ENCODE data around the gene NUDT3. TPM values are rescaled to one million over a fixed set of nuclear protein-coding genes. Genes with fewer than 3 reads are reported as not detected.

Gene NUDT3
- total RNA-seq, 2 donors from 2014 or later = 28.9 to 30.8 TPM

- intact Hi-C loops (cut with DNase I) = no loop called here
- no peaks in the 10 kb centered on the region for H3K36me3 ChIP-seq
- no peak overlapping the region for H3K27ac ChIP-seq
- TF ChIP-seq POLR2AphosphoS5 (IDR thresholded peaks at IDR 0.05) (no peak), CTCF (IDR thresholded peaks at IDR 0.05) (no peak), POLR2A (IDR thresholded peaks at IDR 0.05) (no peak)
- no peak for DNase-seq (ENCODE audit: low spot score)
- H3K4me1 ChIP-seq (replicated peaks) = no peaks in the 10 kb centered on the region
- no peak overlapping the region for H3K4me3 ChIP-seq
- H3K27me3 ChIP-seq (replicated peaks; ENCODE audit: insufficient read depth) = no peaks in the 10 kb centered on the region
- no peaks in the 10 kb centered on the region for H3K9me3 ChIP-seq
- WGBS = 97% methylated on average over 4 of the region's 4 CpGs
Observed at GRCh38 chr6:34280216-34280615, 112.3 kb downstream of the NUDT3 start.

- Histone ChIP-seq H3K9me3 (no peaks in the 10 kb centered on the region), H3K36me3 (no peaks in the 10 kb centered on the region), H3K27me3 (replicated peaks; ENCODE audit: insufficient read depth) (no peaks in the 10 kb centered on the region), H3K4me3 (no peak overlapping the region), H3K27ac (no peak overlapping the region), H3K4me1 (replicated peaks) (no peaks in the 10 kb centered on the region)
- 73% methylated on average over 4 of the region's 5 CpGs for WGBS
- no peak for TF ChIP-seq POLR2AphosphoS5 (IDR thresholded peaks at IDR 0.05)
- DNase-seq (ENCODE audit: low spot score) = no peak
- intact Hi-C loops (cut with DNase I) = no loop called here
Observed at GRCh38 chr6:34278833-34279232, 113.6 kb downstream of the NUDT3 start.

- Histone ChIP-seq H3K27ac (no peak overlapping the region), H3K4me3 (no peak overlapping the region), H3K36me3 (no peaks in the 10 kb centered on the region), H3K4me1 (replicated peaks) (no peaks in the 10 kb centered on the region), H3K27me3 (replicated peaks; ENCODE audit: insufficient read depth) (no peaks in the 10 kb centered on the region), H3K9me3 (no peaks in the 10 kb centered on the region)
- no peak for TF ChIP-seq CTCF (IDR thresholded peaks at IDR 0.05)
- TF ChIP-seq POLR2AphosphoS5 (IDR thresholded peaks at IDR 0.05) = no peak
- TF ChIP-seq POLR2A (IDR thresholded peaks at IDR 0.05) = no peak
- no peak for DNase-seq (ENCODE audit: low spot score)
- intact Hi-C loops (cut with DNase I) = no loop called here
- 92% methylated on average over 4 of the region's 4 CpGs for WGBS
Observed at GRCh38 chr6:34277763-34278112, 114.7 kb downstream of the NUDT3 start.

GRCh38 chr6:34276881-34277762, 115.3 kb downstream of the NUDT3 start:
- no peak overlapping the region for H3K4me3 ChIP-seq
- WGBS = 72% methylated on average over 10 of the region's 10 CpGs
- no peaks in the 10 kb centered on the region for H3K27me3 ChIP-seq (replicated peaks; ENCODE audit: insufficient read depth)
- H3K36me3 ChIP-seq = no peaks in the 10 kb centered on the region
- no peak for DNase-seq (ENCODE audit: low spot score)
- no peaks in the 10 kb centered on the region for H3K9me3 ChIP-seq
- no peaks in the 10 kb centered on the region for H3K4me1 ChIP-seq (replicated peaks)
- TF ChIP-seq POLR2A (IDR thresholded peaks at IDR 0.05) = no peak
- no peak for TF ChIP-seq CTCF (IDR thresholded peaks at IDR 0.05)
- TF ChIP-seq POLR2AphosphoS5 (IDR thresholded peaks at IDR 0.05) = no peak
- H3K27ac ChIP-seq = no peak overlapping the region
- intact Hi-C loops (cut with DNase I) = no loop called here

- H3K9me3 ChIP-seq = no peaks in the 10 kb centered on the region
- H3K27me3 ChIP-seq (replicated peaks; ENCODE audit: insufficient read depth) = no peaks in the 10 kb centered on the region
- no peaks in the 10 kb centered on the region for H3K4me1 ChIP-seq (replicated peaks)
- no peak for TF ChIP-seq POLR2A (IDR thresholded peaks at IDR 0.05)
- no peak for TF ChIP-seq CTCF (IDR thresholded peaks at IDR 0.05)
- no peak for TF ChIP-seq POLR2AphosphoS5 (IDR thresholded peaks at IDR 0.05)
- intact Hi-C loops (cut with DNase I) = no loop called here
- no peak for DNase-seq (ENCODE audit: low spot score)
- H3K4me3 ChIP-seq = no peak overlapping the region
- no peaks in the 10 kb centered on the region for H3K36me3 ChIP-seq
- H3K27ac ChIP-seq = no peak overlapping the region
- WGBS = 74% methylated on average over 5 of the region's 5 CpGs
Observed at GRCh38 chr6:34276191-34276590, 116.3 kb downstream of the NUDT3 start.
